HepG2 (cell line): Measurements from ENCODE around the gene HDDC2. TPM values are rescaled to one million over a fixed set of nuclear protein-coding genes. Genes with fewer than 3 reads are reported as not detected.
A peak's percentile ranks its signal among the peaks of the same experiment; 100 is the strongest.

Source experiments
- AGO2 ChIP-seq: fragments of 200-400 bp; formaldehyde crosslinking; optimal IDR thresholded peaks from 2 replicates; pipeline ENCODE3; 2017; ENCODE audit warnings: mild to moderate bottlenecking, low read depth, low read length, moderate library complexity
- ELF1 ChIP-seq: sonication (generic); formaldehyde crosslinking; IDR thresholded peaks from 2 replicates; pipeline ENCODE4 v1.4.0; 2020; ENCODE audit warnings: missing genetic modification reagents
- KLF12 ChIP-seq: sonication (generic); formaldehyde crosslinking; IDR thresholded peaks from 2 replicates; pipeline ENCODE4 v1.4.0; 2020; ENCODE audit warnings: missing genetic modification reagents, borderline replicate concordance
- NFRKB ChIP-seq: fragments of 450-650 bp; IDR thresholded peaks from 2 replicates; pipeline ENCODE4 v1.6.1; 2017
- POLR2AphosphoS2 ChIP-seq: IDR thresholded peaks from 2 replicates; pipeline ENCODE4 v1.6.1; 2011; ENCODE audit warnings: low read depth, low read length, improper control_type of control experiment
- RFXANK ChIP-seq: IDR thresholded peaks from 2 replicates; pipeline ENCODE4 v1.6.1; 2016
- RXRA ChIP-seq: sonication (generic); formaldehyde crosslinking; IDR thresholded peaks from 2 replicates; pipeline ENCODE4 v1.5.1; 2020; ENCODE audit warnings: missing genetic modification reagents
- RXRB ChIP-seq: IDR thresholded peaks from 2 replicates; pipeline ENCODE4 v1.6.1; 2016; ENCODE audit warnings: borderline replicate concordance, missing genetic modification reagents, missing compliant biosample characterization
- SAFB2 ChIP-seq: sonication (generic); formaldehyde crosslinking; IDR thresholded peaks from 2 replicates; pipeline ENCODE4 v1.5.1; 2020; ENCODE audit warnings: missing genetic modification reagents, low read depth, mild to moderate bottlenecking, borderline replicate concordance
- SMC3 ChIP-seq: IDR thresholded peaks from 2 replicates; pipeline ENCODE4 v1.6.1; 2011; ENCODE audit warnings: low read length, improper control_type of control experiment
- SYNCRIP ChIP-seq: fragments of 200-400 bp; formaldehyde crosslinking; IDR thresholded peaks from 2 replicates; pipeline ENCODE4 v1.6.1; 2018; ENCODE audit warnings: mild to moderate bottlenecking, low read depth, low read length; ENCODE audit not compliant: insufficient read depth
- XRCC5 ChIP-seq: fragments of 200-400 bp; formaldehyde crosslinking; optimal IDR thresholded peaks from 2 replicates; pipeline ENCODE3; 2017; ENCODE audit warnings: mild to moderate bottlenecking, low read length
- YEATS2 ChIP-seq: sonication (generic); formaldehyde crosslinking; IDR thresholded peaks from 2 replicates; pipeline ENCODE4 v1.4.0; 2020; ENCODE audit warnings: missing genetic modification reagents, borderline replicate concordance
- ZNF644 ChIP-seq: IDR thresholded peaks from 2 replicates; pipeline ENCODE4 v1.6.1; 2016; ENCODE audit warnings: low read depth
- ZNF678 ChIP-seq: sonication (generic); formaldehyde crosslinking; IDR thresholded peaks from 2 replicates; pipeline ENCODE4 v1.4.0; 2020; ENCODE audit warnings: mild to moderate bottlenecking, missing genetic modification reagents
- ZSCAN31 ChIP-seq: sonication (generic); formaldehyde crosslinking; IDR thresholded peaks from 2 replicates; pipeline ENCODE4 v1.5.0; 2020; ENCODE audit warnings: low read depth, mild to moderate bottlenecking, missing genetic modification reagents
- polyA plus RNA-seq, 8 experiments: library from polyadenylated mRNA; depleted of rRNA in 3 of 8; stranded (reverse) in 7 of 8; unstranded in 1 of 8; fragments of >200 nt; fragmentation: Illumina TruSeq in 4 of 8; extraction: Trizol in 4 of 8; gene quantifications; 2 replicates each; pipeline versions ENCODE4 v1.2.1 to v1.2.3, GENCODE V29; 2011 to 2016; ENCODE audit warnings: low read depth in 4 of 8, missing spikeins in 1 of 8, mixed read lengths in 1 of 8; ENCODE audit not compliant: insufficient read depth in 1 of 8
- total RNA-seq, 5 experiments: library from RNA; depleted of rRNA; stranded (reverse); fragments of >200 nt; fragmentation: Illumina TruSeq; extraction: Trizol; gene quantifications; 2 replicates each; pipeline ENCODE4 v1.2.3, GENCODE V29; 2016; ENCODE audit warnings: low read depth in 1 of 5
- TF ChIP-seq, protein P1 (sequence below): IDR thresholded peaks from 2 replicates; pipeline ENCODE4 v1.6.1; 2016; ENCODE audit warnings: mild to moderate bottlenecking, missing biosample characterization, missing genetic modification reagents
- TF ChIP-seq, protein P2 (sequence below): IDR thresholded peaks from 2 replicates; pipeline ENCODE4 v1.6.1; 2012; ENCODE audit warnings: low read depth, low read length, improper control_type of control experiment
- TF ChIP-seq, protein P3 (sequence below): sonication (generic); formaldehyde crosslinking; IDR thresholded peaks from 2 replicates; pipeline ENCODE4 v1.5.0; 2020; ENCODE audit warnings: missing genetic modification reagents
- TF ChIP-seq, protein P4 (sequence below): IDR thresholded peaks from 2 replicates; pipeline ENCODE4 v1.6.1; 2016; ENCODE audit warnings: mild to moderate bottlenecking
- TF ChIP-seq, protein P5 (sequence below): sonication (generic); formaldehyde crosslinking; IDR thresholded peaks from 2 replicates; pipeline ENCODE4 v1.8.1; 2023; ENCODE audit warnings: missing genetic modification reagents, mild to moderate bottlenecking, borderline replicate concordance

Gene HDDC2
- total and polyA plus RNA-seq, 2 of the 13 experiments (the other 11 are each of a cell fraction or from before 2014, with no cell fraction given): 76.7 to 78.7 TPM

DNA sequence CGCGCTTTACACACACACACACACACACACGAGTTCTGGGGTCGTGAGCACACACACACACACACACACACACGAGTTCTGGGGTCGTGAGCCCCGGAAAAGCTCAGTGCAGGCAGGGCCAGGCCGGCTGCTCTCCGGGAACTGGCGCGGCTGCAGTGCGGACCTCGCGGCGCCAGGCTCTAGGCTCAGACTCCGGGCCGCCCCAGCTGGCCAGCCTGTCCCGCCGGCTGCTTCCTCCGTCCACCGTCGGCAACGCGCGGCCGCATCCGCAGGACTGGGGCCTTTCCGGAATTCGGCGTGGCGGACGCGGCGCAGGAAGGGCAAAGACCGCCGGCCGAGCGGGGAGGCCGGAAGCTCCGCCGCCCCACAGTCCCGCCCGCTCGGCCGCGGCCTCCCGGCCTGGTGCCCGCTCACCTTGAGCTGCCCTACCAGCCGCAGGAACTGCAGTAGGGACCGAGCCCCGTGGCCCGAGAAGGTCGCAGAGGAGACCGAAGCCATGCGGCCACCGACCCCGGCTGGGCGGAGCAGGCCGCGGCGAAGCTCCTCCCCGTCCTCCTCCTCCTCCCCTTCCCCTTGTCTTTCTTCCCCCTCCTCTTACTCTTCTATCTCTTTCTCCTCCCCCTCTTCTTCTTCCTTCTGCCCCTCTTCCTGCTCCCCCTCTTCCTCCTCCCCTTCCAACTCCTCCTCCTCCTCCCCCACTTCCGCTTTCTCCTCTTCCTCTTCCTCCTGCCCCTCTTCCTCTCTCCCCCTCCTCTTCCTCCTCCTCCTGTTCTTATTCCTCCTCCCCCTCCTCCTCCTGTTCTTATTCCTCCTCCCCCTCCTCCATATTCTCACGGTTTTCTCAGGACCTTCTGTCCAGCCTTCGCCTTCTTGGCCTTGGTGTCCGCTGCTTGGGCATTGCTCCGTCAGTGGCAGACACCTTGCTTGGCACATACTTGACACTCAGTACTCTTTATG, at the start of gene HDDC2 (continued):
- TF ChIP-seq SAFB2 (CRISPR knock-in tag): peak; percentile 89
- TF ChIP-seq, protein P1, sequence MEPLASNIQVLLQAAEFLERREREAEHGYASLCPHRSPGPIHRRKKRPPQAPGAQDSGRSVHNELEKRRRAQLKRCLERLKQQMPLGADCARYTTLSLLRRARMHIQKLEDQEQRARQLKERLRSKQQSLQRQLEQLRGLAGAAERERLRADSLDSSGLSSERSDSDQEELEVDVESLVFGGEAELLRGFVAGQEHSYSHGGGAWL: peak; percentile 95
- TF ChIP-seq, protein P2, sequence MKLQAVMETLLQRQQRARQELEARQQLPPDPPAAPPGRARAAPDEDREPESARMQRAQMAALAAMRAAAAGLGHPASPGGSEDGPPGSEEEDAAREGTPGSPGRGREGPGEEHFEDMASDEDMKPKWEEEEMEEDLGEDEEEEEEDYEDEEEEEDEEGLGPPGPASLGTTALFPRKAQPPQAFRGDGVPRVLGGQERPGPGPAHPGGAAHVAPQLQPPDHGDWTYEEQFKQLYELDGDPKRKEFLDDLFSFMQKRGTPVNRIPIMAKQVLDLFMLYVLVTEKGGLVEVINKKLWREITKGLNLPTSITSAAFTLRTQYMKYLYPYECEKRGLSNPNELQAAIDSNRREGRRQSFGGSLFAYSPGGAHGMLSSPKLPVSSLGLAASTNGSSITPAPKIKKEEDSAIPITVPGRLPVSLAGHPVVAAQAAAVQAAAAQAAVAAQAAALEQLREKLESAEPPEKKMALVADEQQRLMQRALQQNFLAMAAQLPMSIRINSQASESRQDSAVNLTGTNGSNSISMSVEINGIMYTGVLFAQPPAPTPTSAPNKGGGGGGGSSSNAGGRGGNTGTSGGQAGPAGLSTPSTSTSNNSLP: peak; percentile 15; the same call in 1 of the 2 replicates
- no peak for TF ChIP-seq SMC3
- peak; percentile 55 for TF ChIP-seq ELF1 (CRISPR knock-in tag)
- TF ChIP-seq, protein P3, sequence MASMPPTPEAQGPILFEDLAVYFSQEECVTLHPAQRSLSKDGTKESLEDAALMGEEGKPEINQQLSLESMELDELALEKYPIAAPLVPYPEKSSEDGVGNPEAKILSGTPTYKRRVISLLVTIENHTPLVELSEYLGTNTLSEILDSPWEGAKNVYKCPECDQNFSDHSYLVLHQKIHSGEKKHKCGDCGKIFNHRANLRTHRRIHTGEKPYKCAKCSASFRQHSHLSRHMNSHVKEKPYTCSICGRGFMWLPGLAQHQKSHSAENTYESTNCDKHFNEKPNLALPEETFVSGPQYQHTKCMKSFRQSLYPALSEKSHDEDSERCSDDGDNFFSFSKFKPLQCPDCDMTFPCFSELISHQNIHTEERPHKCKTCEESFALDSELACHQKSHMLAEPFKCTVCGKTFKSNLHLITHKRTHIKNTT (CRISPR knock-in tag): no peak
- peak; percentile 79 for TF ChIP-seq AGO2
- TF ChIP-seq RXRB (CRISPR knock-in tag): peak; percentile 63; the same call in 1 of the 2 replicates
- TF ChIP-seq, protein P4, sequence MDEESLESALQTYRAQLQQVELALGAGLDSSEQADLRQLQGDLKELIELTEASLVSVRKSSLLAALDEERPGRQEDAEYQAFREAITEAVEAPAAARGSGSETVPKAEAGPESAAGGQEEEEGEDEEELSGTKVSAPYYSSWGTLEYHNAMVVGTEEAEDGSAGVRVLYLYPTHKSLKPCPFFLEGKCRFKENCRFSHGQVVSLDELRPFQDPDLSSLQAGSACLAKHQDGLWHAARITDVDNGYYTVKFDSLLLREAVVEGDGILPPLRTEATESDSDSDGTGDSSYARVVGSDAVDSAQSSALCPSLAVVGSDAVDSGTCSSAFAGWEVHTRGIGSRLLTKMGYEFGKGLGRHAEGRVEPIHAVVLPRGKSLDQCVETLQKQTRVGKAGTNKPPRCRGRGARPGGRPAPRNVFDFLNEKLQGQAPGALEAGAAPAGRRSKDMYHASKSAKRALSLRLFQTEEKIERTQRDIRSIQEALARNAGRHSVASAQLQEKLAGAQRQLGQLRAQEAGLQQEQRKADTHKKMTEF: peak; percentile 93
- no peak for TF ChIP-seq SYNCRIP
- TF ChIP-seq XRCC5: peak; percentile 88
- TF ChIP-seq POLR2AphosphoS2: no peak
- peak; percentile 99 for TF ChIP-seq ZSCAN31 (CRISPR knock-in tag)
- TF ChIP-seq ZNF644 (CRISPR knock-in tag): peak; percentile 30; the same call in 1 of the 2 replicates
- TF ChIP-seq KLF12 (CRISPR knock-in tag): peak; percentile 71; the same call in 1 of the 2 replicates
- peak; percentile 98 for TF ChIP-seq ZNF678 (CRISPR knock-in tag)
- peak; percentile 83 for TF ChIP-seq RXRA (CRISPR knock-in tag)
- no peak for TF ChIP-seq NFRKB
- peak; percentile 41 for TF ChIP-seq YEATS2 (CRISPR knock-in tag)
- TF ChIP-seq, protein P5, sequence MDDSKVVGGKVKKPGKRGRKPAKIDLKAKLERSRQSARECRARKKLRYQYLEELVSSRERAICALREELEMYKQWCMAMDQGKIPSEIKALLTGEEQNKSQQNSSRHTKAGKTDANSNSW (CRISPR knock-in tag): peak; percentile 96; the same call in 1 of the 2 replicates
- no peak for TF ChIP-seq RFXANK (CRISPR knock-in tag)
